ENCODE data around the gene KIF4B. TPM values are rescaled to one million over a fixed set of nuclear protein-coding genes. Genes with fewer than 3 reads are reported as not detected.

Gene KIF4B
- total and polyA plus RNA-seq, 2 of the 8 experiments (the other 6 are each of a cell fraction or from before 2014, with no cell fraction given) = 0.02 to 0.15 TPM

- Histone ChIP-seq H3K36me3 (ENCODE audit: control insufficient read depth in 2 of 4, insufficient read depth in 4 of 4, low read length in 3 of 4) (no peaks in the 10 kb centered on the region), H3K79me1 (ENCODE audit: low read depth, low read length) (no peaks in the 10 kb centered on the region), H2BK5ac (ENCODE audit: low read depth, low read length) (no peak overlapping the region), H3K4me3 (ENCODE audit: extremely low read depth in 1 of 4, insufficient read depth in 2 of 4, low read depth in 3 of 4, low read length in 4 of 4) (no peak overlapping the region), H3K9ac (replicated peaks in 1 of 4; ENCODE audit: extremely low read depth in 1 of 4, low read depth in 3 of 4, low read length in 3 of 4) (no peak overlapping the region), H3K27me3 (replicated peaks in 1 of 4; ENCODE audit: control insufficient read depth in 3 of 4, extremely low read depth in 1 of 4, insufficient read depth in 3 of 4, low read length in 3 of 4) (no peaks in the 10 kb centered on the region), H4K5ac (ENCODE audit: insufficient read length, low read depth, low read length) (no peak overlapping the region), H3K18ac (ENCODE audit: extremely low read depth, low read length) (no peak overlapping the region), H3K56ac (replicated peaks; ENCODE audit: insufficient read length, low read depth, low read length) (no peak overlapping the region), H3K14ac (ENCODE audit: insufficient read length) (no peak overlapping the region), H2BK12ac (ENCODE audit: low read depth, low read length) (no peak overlapping the region; the same call in 1 of the 2 replicates), H2AK5ac (ENCODE audit: low read depth, low read length) (no peak overlapping the region), H3K9me3 (ENCODE audit: insufficient read depth in 2 of 2, low read depth in 1 of 2, low read length in 1 of 2) (no peaks in the 10 kb centered on the region), H2AFZ (ENCODE audit: low read length) (0 out of 2 replicates have a peak overlapping the region, but pooled peaks have one; percentile 3), H3K4me2 (ENCODE audit: insufficient read depth in 1 of 2, low read depth in 2 of 2, low read length in 2 of 2) (no peak overlapping the region), H2BK15ac (ENCODE audit: low read length) (no peak overlapping the region), H4K20me1 (replicated peaks in 1 of 2; ENCODE audit: control insufficient read depth in 1 of 2, insufficient read depth in 2 of 2, low read length in 2 of 2) (no peaks in the 10 kb centered on the region), H3K4ac (replicated peaks; ENCODE audit: insufficient read length, low read depth, low read length) (no peak overlapping the region), H2BK20ac (ENCODE audit: low read length) (no peak overlapping the region), H3K79me2 (ENCODE audit: control insufficient read depth in 1 of 2, insufficient read depth in 2 of 2, low read length in 2 of 2) (no peaks in the 10 kb centered on the region), H3K23ac (ENCODE audit: insufficient read length) (no peak overlapping the region), H2BK120ac (replicated peaks; ENCODE audit: low read depth, low read length) (no peak overlapping the region), H3K27ac (ENCODE audit: low read depth, low read length) (no peak overlapping the region), H3K4me1 (replicated peaks in 1 of 4; ENCODE audit: control insufficient read depth in 3 of 4, insufficient read depth in 4 of 4, low read length in 3 of 4) (peaks cover 0 to 35% (median 12%) of the 10 kb centered on the region in 4 experiments; a peak in 5 of 7 replicates), H4K91ac (replicated peaks; ENCODE audit: insufficient read length, low read length) (peak overlapping the region; percentile 46), H3K23me2 (ENCODE audit: low read depth, low read length) (no peaks in the 10 kb centered on the region), H4K8ac (ENCODE audit: extremely low read depth, insufficient read depth, low read length) (no peak overlapping the region)
- WGBS, 2 experiments (ENCODE audit: extremely low coverage in 1 of 2, insufficient coverage in 1 of 2, insufficient read length in 1 of 2, insufficient replicate concordance in 2 of 2, low coverage in 1 of 2, low lambda C conversion rate in 2 of 2, missing lambda C conversion rate in 1 of 2) = 76% methylated on average over 5 of the region's 5 CpGs; no CpG with 5 or more reads in 1 of the 2 experiments
- POLR2A ChIA-PET (ENCODE audit: partially characterized antibody) = interaction anchor here (0.6 kb wide), 1 partner anchor 30 kb away, joined by 3 read pairs; no protein-coding TSS in a partner anchor
- DNase-seq (ENCODE audit: low read depth in 1 of 2, low spot score in 2 of 2) = peak in 1 of 2 experiments; percentile 37
- no peak for TF ChIP-seq RXRA (IDR thresholded peaks at IDR 0.05; ENCODE audit: insufficient read depth, low read depth, low read length)
- no peak for TF ChIP-seq SUZ12 (IDR thresholded peaks at IDR 0.05; ENCODE audit: low read length)
- no peak for TF ChIP-seq EP300 (IDR thresholded peaks at IDR 0.05; ENCODE audit: borderline replicate concordance in 1 of 2, low read depth in 2 of 2, low read length in 2 of 2)
- no peak for TF ChIP-seq RBBP5 (IDR thresholded peaks at IDR 0.05; ENCODE audit: borderline replicate concordance, low read depth, low read length)
- TF ChIP-seq RAD21 (IDR thresholded peaks at IDR 0.05 in 1 of 2, conservative IDR thresholded peaks at IDR 0.05 in 1 of 2; ENCODE audit: low read depth in 2 of 2, low read length in 2 of 2) = no peak
- TF ChIP-seq ZNF274 (IDR thresholded peaks at IDR 0.05; ENCODE audit: borderline replicate concordance, extremely low read depth, low read length) = no peak
- no peak for TF ChIP-seq KDM5A (IDR thresholded peaks at IDR 0.05; ENCODE audit: low read length)
- no peak for TF ChIP-seq NANOG (IDR thresholded peaks at IDR 0.05; ENCODE audit: insufficient read depth, low read depth, low read length, poor library complexity, severe bottlenecking)
- TF ChIP-seq NRF1 (IDR thresholded peaks at IDR 0.05; ENCODE audit: low read depth, low read length) = no peak
- TF ChIP-seq PHF8 (conservative IDR thresholded peaks at IDR 0.05; ENCODE audit: low read depth, low read length) = no peak
- TF ChIP-seq POLR2A (IDR thresholded peaks at IDR 0.05; ENCODE audit: control extremely low read depth in 1 of 2, low read depth in 2 of 2, low read length in 2 of 2) = no peak
- peak; percentile 50 for FAIRE-seq
- CTCF ChIA-PET (ENCODE audit: partially characterized antibody) = interaction anchor here (0.6 to 1.3 kb wide), 7 partner anchors 22 to 359 kb away, joined by 3 to 5 read pairs (median 4); no protein-coding TSS in a partner anchor
Observed at GRCh38 chr5:155050384-155051019, 36.9 kb downstream of the KIF4B start.

Data from H1 (cell line).